Measurements from ENCODE around the gene SFXN3.

The SFXN3 gene

GRCh38 chr10:101031128-101031795 is at the start of gene SFXN3, which contains the start of gene PDZD7:
TSS of gene SFXN3 (plus strand) at chr10:101031234. CDS start at chr10:101034695, 3,461 bp downstream.
TSS of gene PDZD7 (minus strand) at chr10:101031129. CDS start at chr10:101030219, 910 bp downstream.
- peaks cover 2% of the 10 kb centered on the region for H3K36me3 Mint-ChIP-seq
- ATAC-seq (ENCODE audit: low read depth), result peak; percentile 85
- H3K4me3 Mint-ChIP-seq, result peak within 1 kb of the TSS; percentile 96
- peaks cover 15% of the 10 kb centered on the region for H3K4me1 Mint-ChIP-seq
- H3K27ac Mint-ChIP-seq, result peak within 1 kb of the TSS; percentile 87
- DNase-seq (ENCODE audit: low spot score in 2 of 2), result peak; percentile 94 to 95
- no peaks in the 10 kb centered on the region for H3K9me3 Mint-ChIP-seq
- H3K27me3 Mint-ChIP-seq, result peaks cover 11% of the 10 kb centered on the region

- H3K27me3 Mint-ChIP-seq, result no peaks in the 10 kb centered on the region
- no peaks in the 10 kb centered on the region for H3K9me3 Mint-ChIP-seq
- no peak overlapping the region for H3K27ac Mint-ChIP-seq
- ATAC-seq (ENCODE audit: low read depth) (no peak), DNase-seq (ENCODE audit: low spot score in 2 of 2) (no peak)
- H3K4me3 Mint-ChIP-seq, result no peak overlapping the region
- H3K4me1 Mint-ChIP-seq, result peaks cover 16% of the 10 kb centered on the region
- H3K36me3 Mint-ChIP-seq, result peaks cover 29% of the 10 kb centered on the region
Observed at GRCh38 chr10:100982916-100983830, 47.9 kb upstream of the SFXN3 start.

GRCh38 chr10:100983868-100984671 is 47.0 kb upstream of the SFXN3 start:
- H3K4me3 Mint-ChIP-seq, result no peak overlapping the region
- H3K36me3 Mint-ChIP-seq, result peaks cover 27% of the 10 kb centered on the region

GRCh38 chr10:100984672-100985177 is 46.3 kb upstream of the SFXN3 start:
- Mint-ChIP-seq H3K4me3 (no peak overlapping the region), H3K27me3 (no peaks in the 10 kb centered on the region), H3K36me3 (peaks cover 26% of the 10 kb centered on the region), H3K4me1 (peaks cover 16% of the 10 kb centered on the region), H3K27ac (no peak overlapping the region), H3K9me3 (no peaks in the 10 kb centered on the region)
- DNase-seq (ENCODE audit: low spot score in 2 of 2) (no peak), ATAC-seq (ENCODE audit: low read depth) (no peak)

More at GRCh38 chr10:100983868-100984671, 47.0 kb upstream of the SFXN3 start:
- no peak for ATAC-seq (ENCODE audit: low read depth)
- Mint-ChIP-seq H3K4me1 (peaks cover 16% of the 10 kb centered on the region), H3K9me3 (no peaks in the 10 kb centered on the region), H3K27me3 (no peaks in the 10 kb centered on the region), H3K27ac (no peak overlapping the region)
- no peak for DNase-seq (ENCODE audit: low spot score in 2 of 2)

- DNase-seq (ENCODE audit: low spot score in 2 of 2), result no peak
- Mint-ChIP-seq H3K36me3 (peaks cover 25% of the 10 kb centered on the region), H3K9me3 (no peaks in the 10 kb centered on the region), H3K4me1 (peaks cover 18% of the 10 kb centered on the region), H3K4me3 (no peak overlapping the region), H3K27ac (no peak overlapping the region), H3K27me3 (no peaks in the 10 kb centered on the region)
- ATAC-seq (ENCODE audit: low read depth), result no peak
Observed at GRCh38 chr10:100985336-100985735, 45.7 kb upstream of the SFXN3 start.

- Mint-ChIP-seq H3K4me3 (peak overlapping the region; percentile 97), H3K36me3 (peaks cover 31% of the 10 kb centered on the region), H3K9me3 (no peaks in the 10 kb centered on the region), H3K27ac (no peak overlapping the region), H3K4me1 (peaks cover 22% of the 10 kb centered on the region), H3K27me3 (no peaks in the 10 kb centered on the region)
- no peak for DNase-seq (ENCODE audit: low spot score in 2 of 2)
- ATAC-seq (ENCODE audit: low read depth), result no peak
Observed at GRCh38 chr10:100986623-100986951, 44.4 kb upstream of the SFXN3 start.

GRCh38 chr10:100986952-100987684 is 43.9 kb upstream of the SFXN3 start, which contains the start of the genes MRPL43 and TWNK:
TSS of gene MRPL43 (minus strand) at chr10:100987497. CDS start at chr10:100987443, 54 bp downstream.
TSS of gene TWNK (plus strand) at chr10:100987543. CDS start at chr10:100988211, 668 bp downstream.
- H3K36me3 Mint-ChIP-seq, result peaks cover 28% of the 10 kb centered on the region
- H3K9me3 Mint-ChIP-seq, result no peaks in the 10 kb centered on the region
- no peaks in the 10 kb centered on the region for H3K27me3 Mint-ChIP-seq
- H3K4me3 Mint-ChIP-seq, result peak within 1 kb of the TSS; percentile 97
- ATAC-seq (ENCODE audit: low read depth), result peak; percentile 97
- DNase-seq (ENCODE audit: low spot score in 2 of 2), result peak; percentile 71 to 85
- H3K27ac Mint-ChIP-seq, result peak within 1 kb of the TSS; percentile 90
- H3K4me1 Mint-ChIP-seq, result peaks cover 22% of the 10 kb centered on the region

- Mint-ChIP-seq H3K4me1 (peaks cover 22% of the 10 kb centered on the region), H3K27me3 (no peaks in the 10 kb centered on the region), H3K36me3 (peaks cover 24% of the 10 kb centered on the region), H3K9me3 (no peaks in the 10 kb centered on the region), H3K4me3 (peak overlapping the region; percentile 97), H3K27ac (peak overlapping the region; percentile 90)
- ATAC-seq (ENCODE audit: low read depth), result no peak
- DNase-seq (ENCODE audit: low spot score in 2 of 2), result no peak
Observed at GRCh38 chr10:100987685-100988049, 43.4 kb upstream of the SFXN3 start.

- Mint-ChIP-seq H3K27ac (peak overlapping the region; percentile 90), H3K36me3 (peaks cover 25% of the 10 kb centered on the region), H3K4me3 (peak overlapping the region; percentile 97), H3K4me1 (peaks cover 22% of the 10 kb centered on the region), H3K9me3 (no peaks in the 10 kb centered on the region), H3K27me3 (no peaks in the 10 kb centered on the region)
- no peak for ATAC-seq (ENCODE audit: low read depth)
- DNase-seq (ENCODE audit: low spot score in 2 of 2), result no peak
Observed at GRCh38 chr10:100988166-100988565, 42.9 kb upstream of the SFXN3 start.

- H3K27me3 Mint-ChIP-seq, result no peaks in the 10 kb centered on the region
- DNase-seq (ENCODE audit: low spot score in 2 of 2), result no peak
- H3K27ac Mint-ChIP-seq, result no peak overlapping the region
- peaks cover 22% of the 10 kb centered on the region for H3K36me3 Mint-ChIP-seq
- no peak overlapping the region for H3K4me3 Mint-ChIP-seq
- H3K9me3 Mint-ChIP-seq, result no peaks in the 10 kb centered on the region
- no peak for ATAC-seq (ENCODE audit: low read depth)
- H3K4me1 Mint-ChIP-seq, result peaks cover 19% of the 10 kb centered on the region
Observed at GRCh38 chr10:100989088-100989487, 41.9 kb upstream of the SFXN3 start.

- no peak overlapping the region for H3K27ac Mint-ChIP-seq
- H3K4me3 Mint-ChIP-seq, result no peak overlapping the region
- no peaks in the 10 kb centered on the region for H3K9me3 Mint-ChIP-seq
- H3K4me1 Mint-ChIP-seq, result peaks cover 24% of the 10 kb centered on the region
- peaks cover 19% of the 10 kb centered on the region for H3K36me3 Mint-ChIP-seq
- DNase-seq (ENCODE audit: low spot score in 2 of 2), result no peak
- no peaks in the 10 kb centered on the region for H3K27me3 Mint-ChIP-seq
- ATAC-seq (ENCODE audit: low read depth), result no peak
Observed at GRCh38 chr10:100993986-100994708, 36.9 kb upstream of the SFXN3 start.

GRCh38 chr10:100995181-100995580 is 35.9 kb upstream of the SFXN3 start:
- Mint-ChIP-seq H3K27ac (no peak overlapping the region), H3K4me3 (no peak overlapping the region), H3K36me3 (peaks cover 19% of the 10 kb centered on the region), H3K27me3 (no peaks in the 10 kb centered on the region), H3K9me3 (no peaks in the 10 kb centered on the region), H3K4me1 (peaks cover 24% of the 10 kb centered on the region)
- DNase-seq (ENCODE audit: low spot score in 2 of 2), result no peak
- ATAC-seq (ENCODE audit: low read depth), result no peak

All from memory B cell (primary cell).